Tibial nerve (tissue), 4 donors: ENCODE data around the gene TBL1XR1. TPM values are rescaled to one million over a fixed set of nuclear protein-coding genes. Genes with fewer than 3 reads are reported as not detected.

ENCODE experiments used
- DNase-seq, 2 donors: peaks; one replicate each; pipeline ENCODE4 v3.0.0-alpha.2; 2019; ENCODE audit warnings: low spot score in 2 of 2
- H3K27ac ChIP-seq, 4 donors: fragments of 200-600 bp; sonication (generic) in 3 of 4; one replicate each; pipeline ENCODE4 v1.5.1; 2017 to 2019; ENCODE audit warnings: mild to moderate bottlenecking in 1 of 4
- H3K27me3 ChIP-seq, 2 donors: fragments of 200-600 bp; sonication (generic) in 1 of 2; one replicate each; pipeline versions ENCODE4 v1.5.1 to v1.6.0; 2017 to 2019
- H3K36me3 ChIP-seq, 3 donors: fragments of 200-600 bp; sonication (generic); one replicate each; pipeline ENCODE4 v1.5.1; 2018 to 2019
- H3K4me1 ChIP-seq, 4 donors: fragments of 200-600 bp; sonication (generic) in 3 of 4; one replicate each; pipeline ENCODE4 v1.5.1; 2017 to 2019
- H3K4me3 ChIP-seq, 4 donors: fragments of 200-600 bp; sonication (generic) in 3 of 4; one replicate each; pipeline ENCODE4 v1.5.1; 2017 to 2019; ENCODE audit warnings: mild to moderate bottlenecking in 1 of 4, moderate library complexity in 1 of 4
- H3K9me3 ChIP-seq, 4 donors: fragments of 200-600 bp; sonication (generic) in 3 of 4; one replicate each; pipeline ENCODE4 v1.5.1; 2017 to 2019
- CTCF ChIP-seq, 5 experiments: fragments of 200-600 bp in 3 of 5; fragments of 450-650 bp in 2 of 5; sonication (generic) in 3 of 5; IDR thresholded peaks; one replicate each; pipeline ENCODE4 v1.5.1; 2016 to 2019; ENCODE audit warnings: antibody characterized with exemption in 5 of 5, mild to moderate bottlenecking in 3 of 5, moderate library complexity in 2 of 5
- EP300 ChIP-seq, 2 donors: sonication (generic); formaldehyde crosslinking; IDR thresholded peaks; one replicate each; pipeline ENCODE4 v1.6.1; 2017; ENCODE audit warnings: antibody characterized with exemption in 2 of 2, mild to moderate bottlenecking in 1 of 2
- POLR2A ChIP-seq, 2 donors: fragments of 450-650 bp; IDR thresholded peaks; one replicate each; pipeline ENCODE4 v1.6.1; 2017; ENCODE audit warnings: antibody characterized with exemption in 2 of 2, mild to moderate bottlenecking in 2 of 2, moderate library complexity in 2 of 2
- WGBS, 2 donors: methylation state at CpG; one replicate each; pipeline ENCODE4 v1.1.5; 2018; 5-methylcytosine and 5-hydroxymethylcytosine counted together
- total RNA-seq, 4 donors: library from RNA; depleted of rRNA; stranded (reverse); fragments of >200 nt; gene quantifications; one replicate each; pipeline ENCODE4 v1.1.0, GENCODE V29; 2016

TBL1XR1 gene
- total RNA-seq, result 10 to 100 TPM; 57.1 to 66.3 (median 62.8) TPM

DNA sequence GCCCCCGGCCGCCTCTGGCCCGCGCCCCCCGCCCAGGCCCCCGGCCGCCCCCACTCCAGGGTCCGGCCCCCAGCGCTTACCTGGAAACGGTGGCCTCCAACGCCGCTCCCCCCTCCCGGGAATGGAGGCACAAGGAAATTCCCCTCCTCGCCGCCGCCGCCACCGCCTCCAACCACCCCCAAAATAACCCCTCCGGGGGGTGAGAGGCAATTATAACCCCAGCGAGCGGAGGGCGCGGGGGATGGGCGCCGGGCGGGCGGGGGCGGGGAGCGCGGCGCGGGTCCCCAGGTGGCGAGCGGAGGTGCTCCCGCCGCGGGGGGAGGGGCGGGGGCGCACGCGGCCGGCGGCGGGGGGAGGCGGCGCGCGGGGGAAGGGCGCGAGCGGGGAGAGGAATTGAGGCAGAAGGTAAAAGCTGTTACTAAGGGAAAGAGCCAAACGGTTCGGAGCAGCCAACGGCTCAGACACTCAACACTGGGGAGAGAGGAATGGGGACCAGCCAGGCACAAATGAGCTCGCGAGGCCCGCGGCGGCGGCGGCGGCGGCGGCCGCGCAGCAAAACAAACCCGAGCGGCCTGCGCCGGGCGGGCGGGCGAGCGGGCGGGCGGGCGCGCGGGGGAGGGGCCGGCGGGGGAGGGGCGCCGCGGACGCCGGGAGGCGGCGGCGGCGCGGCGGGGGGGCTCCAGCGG is at the start of gene TBL1XR1:
TBL1XR1 (minus strand) TSS at position 442 of the 686 bp plus-strand sequence. CDS start 132,505 bp downstream, outside the sequence.
- peak within 1 kb of the TSS; percentile 75 to 99 (median 86) for H3K4me3 ChIP-seq
- WGBS, 2 donors, result 1% methylated on average over 36 of the region's 93 CpGs
- no peaks in the 10 kb centered on the region for H3K27me3 ChIP-seq
- H3K4me1 ChIP-seq, result peaks cover 0 to 35% (median 16%) of the 10 kb centered on the region in 4 donors
- peak in 1 of 2 donors; percentile 93 for TF ChIP-seq EP300 (IDR thresholded peaks at IDR 0.05)
- TF ChIP-seq CTCF (IDR thresholded peaks at IDR 0.05), result peak in 2 of 5 experiments; percentile 2 to 4
- no peak for TF ChIP-seq POLR2A (IDR thresholded peaks at IDR 0.05)
- peak; percentile 83 to 84 for DNase-seq
- H3K36me3 ChIP-seq, result no peaks in the 10 kb centered on the region
- H3K9me3 ChIP-seq, result no peaks in the 10 kb centered on the region
- peak within 1 kb of the TSS; percentile 90 to 99 (median 97) for H3K27ac ChIP-seq

DNA sequence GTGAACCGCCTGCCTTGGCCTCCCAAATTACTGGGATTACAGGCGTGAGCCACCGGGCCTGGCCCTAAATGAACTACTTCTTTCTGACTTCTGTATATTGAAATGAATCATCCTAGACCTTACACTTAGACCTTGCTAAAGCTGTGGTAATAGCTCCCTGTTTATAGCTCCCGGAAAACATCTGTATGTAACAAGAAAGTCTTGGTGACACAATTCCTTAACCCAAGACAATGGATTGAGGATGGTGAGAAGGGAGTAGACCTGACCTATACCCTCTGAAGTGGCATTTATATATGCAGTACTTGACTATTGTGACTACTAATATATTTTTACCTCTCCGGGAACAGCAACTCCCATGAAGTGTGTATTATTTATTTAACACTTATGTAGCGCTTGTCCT is 48.0 kb upstream of the TBL1XR1 start:
- H3K4me1 ChIP-seq, result no peaks in the 10 kb centered on the region
- no peaks in the 10 kb centered on the region for H3K36me3 ChIP-seq
- no peak overlapping the region for H3K4me3 ChIP-seq
- no peak overlapping the region for H3K27ac ChIP-seq
- H3K9me3 ChIP-seq, result no peaks in the 10 kb centered on the region
- no peak for TF ChIP-seq CTCF (IDR thresholded peaks at IDR 0.05)
- 92 to 93% methylated on average over 6 of the region's 6 CpGs for WGBS, 2 donors
- DNase-seq, result no peak
- no peaks in the 10 kb centered on the region for H3K27me3 ChIP-seq

DNA sequence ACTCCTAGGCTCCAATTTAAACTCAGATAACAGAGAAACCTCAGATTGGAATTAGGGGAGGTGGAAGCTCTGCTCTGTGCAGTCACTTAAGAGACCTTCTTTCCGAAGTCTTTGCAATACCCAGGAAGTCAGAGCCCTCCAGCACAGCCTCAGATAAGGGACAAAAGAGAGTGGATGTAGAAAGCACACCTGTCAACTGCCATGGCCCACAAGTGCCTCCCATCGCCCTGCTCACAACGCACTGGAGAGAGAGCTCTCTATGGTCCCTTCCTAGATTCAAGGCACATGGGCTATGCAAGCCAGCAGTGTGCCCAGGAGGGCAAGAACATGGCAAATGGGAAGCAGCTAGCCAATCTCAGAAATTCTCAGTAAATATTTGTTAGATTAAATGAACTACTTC is 47.3 kb upstream of the TBL1XR1 start:
- no peak for DNase-seq
- H3K27ac ChIP-seq, result no peak overlapping the region
- no peaks in the 10 kb centered on the region for H3K36me3 ChIP-seq
- WGBS, 2 donors, result 95 to 100% methylated on average over 3 of the region's 3 CpGs
- no peaks in the 10 kb centered on the region for H3K27me3 ChIP-seq
- no peaks in the 10 kb centered on the region for H3K4me1 ChIP-seq
- no peaks in the 10 kb centered on the region for H3K9me3 ChIP-seq
- TF ChIP-seq CTCF (IDR thresholded peaks at IDR 0.05), result no peak
- no peak for TF ChIP-seq POLR2A (IDR thresholded peaks at IDR 0.05)
- TF ChIP-seq EP300 (IDR thresholded peaks at IDR 0.05), result no peak
- H3K4me3 ChIP-seq, result no peak overlapping the region

DNA sequence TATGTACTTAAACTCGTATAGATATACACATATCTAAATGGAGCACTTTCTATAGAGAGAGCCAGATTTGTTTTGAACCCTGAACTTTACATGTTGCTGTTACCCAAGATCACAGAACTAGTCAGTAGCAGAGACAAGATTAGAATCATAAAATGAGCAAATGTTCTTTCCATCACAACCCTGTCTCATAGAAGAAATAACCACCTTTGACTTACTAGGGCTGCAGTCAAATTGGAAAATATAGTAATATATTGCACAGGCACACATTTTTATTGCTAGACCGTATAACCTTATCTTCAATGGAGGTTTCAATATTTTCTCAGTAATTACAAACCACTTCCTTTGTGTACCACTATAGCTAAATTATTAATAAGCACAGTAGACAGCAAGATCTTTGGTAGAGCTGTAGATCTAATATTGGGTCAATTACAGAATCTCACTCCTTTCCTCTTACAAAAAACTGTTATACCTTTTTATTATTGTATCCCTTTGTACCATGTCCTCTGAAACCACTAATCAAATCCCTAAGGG is 41.5 kb upstream of the TBL1XR1 start:
- H3K27me3 ChIP-seq, result no peaks in the 10 kb centered on the region
- DNase-seq, result no peak
- H3K27ac ChIP-seq, result no peak overlapping the region
- no peak overlapping the region for H3K4me3 ChIP-seq
- WGBS, 2 donors, result 85% methylated on average over 2 of the region's 2 CpGs
- no peaks in the 10 kb centered on the region for H3K9me3 ChIP-seq
- TF ChIP-seq EP300 (IDR thresholded peaks at IDR 0.05) (no peak), CTCF (IDR thresholded peaks at IDR 0.05) (no peak), POLR2A (IDR thresholded peaks at IDR 0.05) (no peak)
- no peaks in the 10 kb centered on the region for H3K36me3 ChIP-seq
- H3K4me1 ChIP-seq, result no peaks in the 10 kb centered on the region

DNA sequence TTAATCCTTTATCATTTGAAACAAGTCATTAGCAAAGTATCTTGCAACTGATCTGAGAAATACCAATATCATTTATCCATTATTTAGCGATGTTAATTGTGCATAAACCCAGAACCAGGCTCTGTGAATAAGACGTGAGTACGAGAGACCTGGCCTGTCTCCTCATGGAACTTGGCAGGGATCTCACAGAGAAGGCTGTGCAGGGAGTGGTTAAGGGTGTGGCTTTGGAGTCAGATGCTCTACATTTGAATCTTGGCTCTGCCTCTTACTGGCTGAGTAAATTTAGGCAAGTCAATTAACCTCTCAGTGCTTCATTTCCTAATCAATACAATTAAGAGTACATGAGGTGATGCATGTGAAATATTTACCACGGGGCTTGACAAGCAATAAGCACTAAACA is 39.9 kb upstream of the TBL1XR1 start:
- TF ChIP-seq CTCF (IDR thresholded peaks at IDR 0.05) (no peak), POLR2A (IDR thresholded peaks at IDR 0.05) (no peak), EP300 (IDR thresholded peaks at IDR 0.05) (no peak)
- no peaks in the 10 kb centered on the region for H3K27me3 ChIP-seq
- H3K27ac ChIP-seq, result no peak overlapping the region
- no peak overlapping the region for H3K4me3 ChIP-seq
- no peaks in the 10 kb centered on the region for H3K9me3 ChIP-seq
- no peaks in the 10 kb centered on the region for H3K4me1 ChIP-seq
- 77 to 83% methylated on average over 4 of the region's 4 CpGs for WGBS, 2 donors
- no peaks in the 10 kb centered on the region for H3K36me3 ChIP-seq
- DNase-seq, result no peak
